Measurements from ENCODE around the gene UFC1. TPM values are rescaled to one million over a fixed set of nuclear protein-coding genes. Genes with fewer than 3 reads are reported as not detected.

Gene UFC1
- total RNA-seq, 1 donor from 2014 or later = 111 TPM

DNA sequence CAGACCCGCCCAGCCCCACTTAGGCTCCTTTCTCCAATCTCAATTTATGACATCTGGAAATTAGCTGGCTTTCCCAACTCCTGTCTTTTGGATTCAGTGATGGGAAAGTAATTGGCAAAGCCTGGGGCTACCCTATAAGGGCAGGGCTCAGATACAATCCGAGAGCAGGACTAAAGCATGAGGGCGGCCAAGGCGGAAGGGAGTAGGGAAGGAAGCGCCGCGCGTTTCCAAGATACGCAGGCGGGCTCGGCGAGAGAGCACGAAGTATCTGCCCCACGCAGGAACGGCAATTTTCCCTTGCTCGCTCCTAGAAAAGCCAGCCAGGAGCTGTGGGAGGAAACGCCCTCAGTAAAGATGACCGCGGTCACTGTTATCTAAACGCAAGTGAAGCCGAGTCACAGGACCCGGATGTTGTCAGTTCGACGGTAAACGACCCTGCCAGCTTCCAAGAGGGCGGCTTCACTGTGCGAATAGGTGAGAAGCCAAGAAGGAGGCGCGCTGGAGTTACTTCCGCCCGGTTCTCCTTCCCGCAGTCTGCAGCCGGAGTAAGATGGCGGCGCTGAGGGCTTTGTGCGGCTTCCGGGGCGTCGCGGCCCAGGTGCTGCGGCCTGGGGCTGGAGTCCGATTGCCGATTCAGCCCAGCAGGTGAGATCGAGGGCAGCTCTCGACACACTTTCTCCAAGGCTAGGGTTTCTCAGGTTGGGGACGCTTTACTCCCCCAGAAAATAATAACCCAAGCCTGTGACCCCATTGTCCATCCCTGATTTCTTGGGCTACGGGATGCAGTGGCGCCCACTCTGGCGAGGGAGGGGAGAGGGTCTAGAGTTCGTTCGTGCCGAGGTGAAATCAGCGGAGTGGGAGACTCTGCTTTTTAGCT lies 48.3 kb downstream of the UFC1 start, which contains the start of gene NDUFS2:
Gene NDUFS2, plus strand, starts transcription at position 532 of the 877 bp plus-strand sequence. Its CDS starts 19 bp downstream, at position 551.
- intact Hi-C loops (cut with micrococcal nuclease) = loop anchor here (1.0 to 2.0 kb wide), 5 partner anchors 17 to 113 kb away; partner anchors contain the start of genes PPOX, SDHC and USP21

DNA sequence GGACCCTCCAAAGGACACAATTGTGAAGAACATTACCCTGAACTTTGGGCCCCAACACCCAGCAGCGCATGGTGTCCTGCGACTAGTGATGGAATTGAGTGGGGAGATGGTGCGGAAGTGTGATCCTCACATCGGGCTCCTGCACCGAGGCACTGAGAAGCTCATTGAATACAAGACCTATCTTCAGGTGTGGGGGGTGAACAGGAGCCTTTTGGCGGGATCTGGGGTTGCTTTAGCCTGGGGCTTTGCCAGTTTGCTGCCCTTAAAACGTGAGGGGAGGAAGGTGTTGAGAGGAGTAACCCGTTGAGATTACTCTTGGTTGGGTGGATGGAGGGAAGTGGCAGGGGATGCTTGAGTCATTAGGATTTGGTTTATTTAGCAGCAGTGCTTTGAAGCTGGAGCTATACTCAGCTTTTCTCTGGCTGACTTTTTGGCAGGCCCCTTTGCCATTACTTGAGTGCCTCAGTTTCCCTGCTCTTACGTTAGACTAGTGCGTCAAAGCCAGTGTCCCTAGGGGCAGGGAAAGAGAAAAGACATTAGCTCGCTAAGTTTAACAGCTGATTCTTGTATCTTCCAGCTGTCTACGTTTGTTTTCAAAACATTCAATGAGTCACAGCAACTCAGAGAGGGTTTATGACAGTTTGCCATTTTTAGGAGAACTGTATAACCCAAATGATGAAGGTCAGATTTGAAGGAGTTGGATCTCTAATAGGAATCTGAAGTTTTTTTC lies 52.8 kb downstream of the UFC1 start:
- intact Hi-C loops (cut with micrococcal nuclease) = no loop called here

DNA sequence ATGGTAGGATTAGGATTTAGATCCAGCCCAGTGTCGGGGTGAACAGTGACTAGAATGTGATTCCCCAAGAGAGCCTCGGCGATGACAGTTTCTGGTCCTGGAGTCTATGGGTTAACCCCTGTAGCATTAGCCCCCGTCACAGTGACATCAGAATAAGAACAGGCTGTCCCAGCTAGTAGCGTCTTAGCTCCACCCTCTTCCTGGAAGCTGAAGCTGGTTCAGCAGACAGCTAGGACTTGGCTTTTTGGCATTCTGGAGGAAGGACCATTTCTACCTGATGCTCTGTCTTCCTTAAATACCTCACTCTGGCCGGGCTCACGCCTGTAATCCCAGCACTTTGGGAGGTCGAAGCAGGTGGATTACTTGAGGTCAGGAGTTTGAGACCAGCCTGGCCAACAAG lies 53.4 kb downstream of the UFC1 start:
- intact Hi-C loops (cut with micrococcal nuclease) = no loop called here

Other genes with a start within 250 kb of the UFC1 start
- gene ITLN2, start 199.2 kb upstream of the UFC1 start, total RNA-seq = not detected in 2 replicates
- gene F11R, start 132.8 kb upstream of the UFC1 start, total RNA-seq = 11.1 and 16.8 TPM in 2 replicates
- 44.5 and 52.1 TPM in 2 replicates for gene TSTD1, start 115.0 kb upstream of the UFC1 start, total RNA-seq
- gene USF1, start 108.0 kb upstream of the UFC1 start, total RNA-seq = 75.8 and 78.5 TPM in 2 replicates
- gene ARHGAP30, start 84.1 kb upstream of the UFC1 start, total RNA-seq = 266 and 271 TPM in 2 replicates
- gene NECTIN4, start 64.4 kb upstream of the UFC1 start, total RNA-seq = 0.05 and 0.18 TPM in 2 replicates
- gene KLHDC9, start 55.6 kb upstream of the UFC1 start, total RNA-seq = 0.20 TPM in 1 of 2 replicates, not detected in the other
- 65.1 and 73.9 TPM in 2 replicates for gene PFDN2, start 35.9 kb upstream of the UFC1 start, total RNA-seq
- 34.8 and 35.8 TPM in 2 replicates for gene NIT1, start 35.9 kb upstream of the UFC1 start, total RNA-seq
- gene DEDD, start 21.3 kb upstream of the UFC1 start, total RNA-seq = 33.8 and 35.2 TPM in 2 replicates
- gene USP21, start 5.5 kb downstream of the UFC1 start, total RNA-seq = 30.9 and 35.3 TPM in 2 replicates
- gene PPOX, start 12.4 kb downstream of the UFC1 start, total RNA-seq = 29.6 and 36.3 TPM in 2 replicates
- 49.4 and 52.1 TPM in 2 replicates for gene B4GALT3, start 23.5 kb downstream of the UFC1 start, total RNA-seq
- 0.30 and 1.0 TPM in 2 replicates for gene ADAMTS4, start 45.1 kb downstream of the UFC1 start, total RNA-seq
- gene NDUFS2, start 48.4 kb downstream of the UFC1 start, total RNA-seq = 81.5 and 83.0 TPM in 2 replicates
- 2.5 and 3.1 TPM in 2 replicates for gene FCER1G, start 61.3 kb downstream of the UFC1 start, total RNA-seq
- not detected in 2 replicates for gene APOA2, start 69.7 kb downstream of the UFC1 start, total RNA-seq
- gene TOMM40L, start 72.1 kb downstream of the UFC1 start, total RNA-seq = 23.3 and 24.0 TPM in 2 replicates
- not detected in 2 replicates for gene NR1I3, start 84.2 kb downstream of the UFC1 start, total RNA-seq
- gene PCP4L1, start 104.8 kb downstream of the UFC1 start, total RNA-seq = not detected in 2 replicates
- 2.7 and 3.0 TPM in 2 replicates for gene MPZ, start 156.0 kb downstream of the UFC1 start, total RNA-seq
- gene SDHC, start 160.4 kb downstream of the UFC1 start, total RNA-seq = 167 and 174 TPM in 2 replicates
- not detected in 2 replicates for gene CFAP126, start 213.9 kb downstream of the UFC1 start, total RNA-seq